NCI-H510A (cell line): ENCODE results near the gene CHST11.
"Not testable (repeated sequence)": the region's sequence is repeated elsewhere in the genome, so short reads cannot be mapped to it uniquely, and the experiment has no call there.

Experiments
- DNase-seq: peaks from one replicate; lab custom pipeline; 2025; lab: John Stamatoyannopoulos, UW

The CHST11 gene

GRCh38 chr12:104764225-104765091 is 307.7 kb downstream of the CHST11 start:
- DNase-seq = no peak

GRCh38 chr12:104767261-104767660 is 310.5 kb downstream of the CHST11 start:
- no peak for DNase-seq

GRCh38 chr12:104768033-104768432 is 311.3 kb downstream of the CHST11 start:
- no peak for DNase-seq

GRCh38 chr12:104769144-104769561 is 312.4 kb downstream of the CHST11 start:
- DNase-seq = no peak

GRCh38 chr12:104772336-104772735 is 315.6 kb downstream of the CHST11 start:
- no peak for DNase-seq

GRCh38 chr12:104775731-104776231 is 319.0 kb downstream of the CHST11 start:
- no peak for DNase-seq

- DNase-seq = no peak
Observed at GRCh38 chr12:104779134-104779533, 322.4 kb downstream of the CHST11 start.

- no peak for DNase-seq
Observed at GRCh38 chr12:104782296-104782695, 325.5 kb downstream of the CHST11 start.

GRCh38 chr12:104784592-104784991 is 327.8 kb downstream of the CHST11 start:
- no peak for DNase-seq

- DNase-seq = no peak
Observed at GRCh38 chr12:104785886-104786285, 329.1 kb downstream of the CHST11 start.

GRCh38 chr12:104786352-104786751 is 329.6 kb downstream of the CHST11 start:
- DNase-seq = no peak

GRCh38 chr12:104788840-104789271 is 332.1 kb downstream of the CHST11 start:
- no peak for DNase-seq

- no peak for DNase-seq
Observed at GRCh38 chr12:104790296-104791125, 333.8 kb downstream of the CHST11 start.

- DNase-seq = no peak
Observed at GRCh38 chr12:104792570-104792969, 335.8 kb downstream of the CHST11 start.

GRCh38 chr12:104793285-104793684 is 336.5 kb downstream of the CHST11 start:
- no peak for DNase-seq

GRCh38 chr12:104793968-104794367 is 337.2 kb downstream of the CHST11 start:
- no peak for DNase-seq

GRCh38 chr12:104796475-104796862 is 339.7 kb downstream of the CHST11 start:
- DNase-seq = no peak

- DNase-seq = no peak
Observed at GRCh38 chr12:104799458-104799857, 342.7 kb downstream of the CHST11 start.

- no peak for DNase-seq
Observed at GRCh38 chr12:104801005-104801404, 344.3 kb downstream of the CHST11 start.

- no peak for DNase-seq
Observed at GRCh38 chr12:104801427-104801826, 344.7 kb downstream of the CHST11 start.

GRCh38 chr12:104802208-104802607 is 345.5 kb downstream of the CHST11 start:
- DNase-seq = no peak

GRCh38 chr12:104805186-104805585 is 348.4 kb downstream of the CHST11 start:
- no peak for DNase-seq

GRCh38 chr12:104806194-104806593 is 349.4 kb downstream of the CHST11 start:
- not testable (repeated sequence) for DNase-seq
